GM21528 (cell line): ENCODE data around the gene ABHD17C.

ENCODE experiments used
- ATAC-seq: cut with Tn5 transposase; IDR thresholded peaks from one replicate; pipeline ENCODE4 v1.9.1; 2021; ENCODE audit warnings: mild to moderate bottlenecking, moderate library complexity; ENCODE audit not compliant: unreplicated experiment, low FRiP score

The ABHD17C gene

GRCh38 chr15:80689294-80689693 is 5.8 kb upstream of the ABHD17C start:
- ATAC-seq, result no peak

GRCh38 chr15:80689716-80690115 is 5.4 kb upstream of the ABHD17C start:
- no peak for ATAC-seq

DNA sequence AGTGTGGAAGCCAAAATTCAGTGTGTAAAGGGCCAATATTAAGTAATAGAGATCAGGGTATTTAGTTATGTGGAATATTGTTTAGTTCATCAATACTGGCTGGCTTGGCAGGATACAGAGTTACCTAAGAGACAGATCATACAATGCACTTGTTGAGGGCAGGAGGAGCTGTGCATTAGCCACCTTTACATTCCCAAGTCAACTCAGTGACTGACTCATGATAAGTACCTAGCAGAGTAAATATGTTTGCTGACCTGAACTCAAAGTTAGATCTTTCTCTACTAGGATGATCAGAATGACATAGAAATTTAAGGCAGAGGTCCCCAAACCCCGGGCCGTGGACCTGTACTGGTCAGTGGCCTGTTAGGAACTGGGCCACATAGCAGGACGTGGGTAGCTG is 3.5 kb upstream of the ABHD17C start:
- no peak for ATAC-seq

GRCh38 chr15:80693682-80694610 is 1.2 kb upstream of the ABHD17C start:
- no peak for ATAC-seq

- ATAC-seq, result peak; percentile 50
These were observed 455 bp upstream of the ABHD17C start for GRCh38 chr15:80694611-80695098.

- no peak for ATAC-seq
These were observed 976 bp downstream of the ABHD17C start for GRCh38 chr15:80695911-80696661.

GRCh38 chr15:80697075-80697685 is 2.1 kb downstream of the ABHD17C start:
- ATAC-seq, result no peak

GRCh38 chr15:80698676-80699075 is 3.6 kb downstream of the ABHD17C start:
- ATAC-seq, result no peak

- no peak for ATAC-seq
These were observed 4.9 kb downstream of the ABHD17C start for GRCh38 chr15:80699981-80700380.

DNA sequence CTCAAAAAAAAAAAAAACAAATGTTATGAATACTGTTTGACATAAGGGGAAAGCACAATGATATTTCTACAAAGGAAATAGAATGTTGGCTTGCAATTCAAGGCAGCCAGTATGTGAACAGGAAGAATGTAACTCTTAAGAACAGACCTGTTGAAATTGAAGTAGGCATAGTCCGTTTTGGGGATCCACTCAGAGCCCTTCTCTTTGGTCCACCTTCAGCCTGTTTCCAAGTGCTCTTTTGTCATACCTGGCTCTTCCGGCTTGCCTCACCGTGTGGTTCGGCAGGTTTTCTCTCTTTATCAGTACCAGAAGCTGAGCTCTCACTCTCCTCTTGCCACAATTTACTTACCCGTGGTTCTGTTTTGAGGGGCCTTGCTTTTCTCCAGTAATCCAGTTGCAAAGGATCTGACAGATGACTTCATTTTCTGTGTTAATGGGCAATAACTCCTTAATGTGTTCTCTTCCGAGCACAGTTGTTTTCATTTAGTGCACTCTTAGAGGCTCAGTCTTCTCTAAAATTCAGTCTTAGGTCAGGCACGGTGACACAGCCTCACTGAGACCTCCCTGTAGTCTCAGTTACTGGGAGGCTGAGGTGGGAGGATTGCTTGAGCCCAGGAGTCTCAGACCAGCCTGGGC is 6.7 kb downstream of the ABHD17C start:
- ATAC-seq, result no peak

DNA sequence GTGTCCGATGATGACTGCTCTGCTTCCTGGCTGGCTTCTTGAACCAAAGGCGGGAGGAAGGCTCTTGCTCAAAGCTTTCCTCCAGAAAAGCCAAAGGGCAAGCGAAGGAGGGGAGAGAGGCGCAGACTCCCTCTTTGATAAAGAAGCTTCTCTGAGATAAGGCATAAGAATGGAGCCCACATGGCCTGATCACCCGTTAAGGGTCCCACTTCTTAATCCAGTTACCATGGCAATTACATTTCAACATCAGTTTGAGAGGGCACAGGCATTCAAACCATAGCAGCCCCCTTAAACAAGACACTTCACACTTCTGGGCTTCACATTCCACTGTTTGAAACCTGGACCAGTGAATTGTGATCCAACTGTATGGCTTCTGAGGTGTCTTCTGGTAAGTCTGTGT is 8.0 kb downstream of the ABHD17C start:
- no peak for ATAC-seq

- no peak for ATAC-seq
These were observed 8.9 kb downstream of the ABHD17C start for GRCh38 chr15:80703965-80704364.

DNA sequence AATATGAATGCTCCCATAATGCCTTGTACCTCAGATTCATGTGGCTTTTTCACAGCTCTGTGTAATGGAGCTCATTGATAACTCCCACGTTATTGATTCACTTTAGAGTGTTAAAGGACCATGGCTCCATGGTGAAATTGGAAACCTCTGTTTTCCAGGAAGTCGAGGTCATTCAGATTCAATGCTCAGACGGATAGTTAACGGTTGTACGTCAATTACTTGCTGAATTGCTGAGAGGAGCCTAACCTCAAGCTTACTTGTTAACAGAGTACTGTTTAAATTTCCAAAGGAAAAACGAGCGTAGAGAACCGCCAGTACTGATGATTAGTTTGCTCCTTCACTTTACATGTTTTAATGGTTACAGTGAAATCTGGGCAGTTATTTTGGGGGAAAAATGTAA is 11.1 kb downstream of the ABHD17C start:
- ATAC-seq, result no peak

GRCh38 chr15:80709542-80709941 is 14.4 kb downstream of the ABHD17C start:
- ATAC-seq, result no peak

DNA sequence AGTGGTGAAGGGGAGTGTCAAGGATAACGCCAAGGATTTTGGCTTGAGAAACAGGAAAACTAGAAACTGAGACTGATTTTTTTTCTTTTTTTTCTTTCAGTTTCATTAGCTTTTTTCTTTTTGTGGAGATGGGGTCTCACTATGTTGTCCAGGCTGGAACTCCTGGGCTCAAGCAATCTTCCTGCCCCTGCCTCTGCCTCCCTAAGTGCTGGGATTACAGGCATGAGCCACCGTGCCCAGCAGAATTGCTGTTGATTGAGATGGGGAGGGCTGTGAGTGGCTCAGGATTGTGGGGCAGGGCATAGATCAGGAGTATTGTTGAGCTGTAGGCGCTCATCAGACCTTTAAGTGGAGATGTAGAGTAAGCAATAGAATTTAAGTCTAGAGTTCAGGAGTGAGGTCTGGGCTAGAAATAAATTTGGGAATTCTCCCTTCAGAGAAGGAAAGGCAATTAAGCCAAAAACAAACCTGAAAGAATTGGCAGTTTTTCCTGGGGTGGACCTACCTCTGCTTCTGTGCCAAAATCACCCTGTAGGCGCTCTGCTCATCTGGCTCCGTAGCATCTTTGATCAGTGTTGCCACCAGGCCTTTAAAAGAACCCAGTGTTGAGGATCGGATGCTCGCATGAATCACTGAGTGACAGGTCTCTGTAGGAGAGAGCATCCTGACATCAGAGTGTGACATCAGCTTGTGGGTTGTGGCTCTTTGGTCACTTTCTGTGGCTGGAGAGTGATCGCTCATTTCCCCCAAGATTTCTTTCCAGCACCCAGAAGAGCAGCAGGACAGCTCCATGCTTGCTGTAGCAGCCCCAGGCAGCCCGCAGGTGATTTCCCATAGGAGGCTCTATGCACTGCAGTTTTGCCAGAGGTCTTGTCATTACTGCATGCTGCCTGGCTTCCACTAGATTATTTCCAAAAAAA is 15.8 kb downstream of the ABHD17C start:
- ATAC-seq, result no peak

DNA sequence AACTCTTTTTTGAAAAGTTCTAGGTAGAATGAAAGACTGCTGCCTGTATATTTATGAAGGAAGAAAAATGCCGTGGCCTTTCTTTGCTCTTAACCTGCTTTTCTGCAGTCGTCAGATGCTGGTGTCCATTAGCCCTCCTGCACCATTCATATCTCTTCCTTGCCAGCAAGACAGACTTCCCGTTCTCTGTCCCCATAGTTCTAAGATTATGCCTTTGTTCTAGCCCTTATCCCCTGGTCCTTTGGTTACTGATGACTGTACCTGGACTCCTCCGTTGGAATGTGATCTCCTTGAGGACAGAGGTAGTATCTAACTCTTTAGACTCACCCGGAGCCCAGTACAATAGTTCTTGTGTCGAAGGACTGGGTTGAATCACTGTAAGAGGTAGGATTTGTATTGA is 16.8 kb downstream of the ABHD17C start:
- no peak for ATAC-seq

DNA sequence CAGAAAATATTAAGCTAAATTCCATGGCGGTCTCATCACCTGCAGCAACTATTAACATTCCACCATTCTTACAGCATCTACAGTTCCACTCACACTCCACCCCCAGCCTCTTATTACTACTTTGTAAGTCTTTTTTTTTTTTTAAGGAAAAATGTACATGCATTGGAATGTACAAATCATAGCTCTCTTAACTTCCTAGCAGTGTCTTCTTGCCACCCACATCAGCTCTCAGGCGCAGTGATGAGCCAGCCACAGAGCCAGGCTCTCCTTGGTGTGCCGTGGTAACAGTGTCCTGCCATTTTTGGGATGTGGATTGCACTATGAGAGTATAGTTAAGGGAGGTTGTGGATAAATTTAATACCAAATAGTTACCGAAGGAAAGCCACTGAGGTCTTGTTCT is 17.8 kb downstream of the ABHD17C start:
- ATAC-seq, result no peak

GRCh38 chr15:80721476-80721875 is 26.4 kb downstream of the ABHD17C start:
- no peak for ATAC-seq

DNA sequence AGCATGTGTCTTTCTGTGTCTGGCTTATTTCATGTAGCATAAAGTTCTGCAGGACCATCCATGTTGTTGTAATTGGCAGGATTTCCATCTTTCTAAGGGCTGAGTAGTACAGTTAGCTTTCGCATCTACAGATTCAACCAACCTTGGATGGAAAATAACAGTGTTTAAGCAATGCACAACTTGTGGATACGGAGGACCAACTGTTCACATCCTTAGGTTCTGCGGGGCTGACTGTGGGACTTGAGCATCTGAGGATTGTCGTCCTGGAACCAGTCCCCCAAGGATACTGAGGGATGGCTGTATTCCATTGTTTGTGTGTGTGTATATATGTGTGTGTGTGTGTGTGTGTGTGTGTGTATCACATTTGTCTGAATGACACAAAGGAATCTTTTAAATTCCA is 27.7 kb downstream of the ABHD17C start:
- ATAC-seq, result no peak

- ATAC-seq, result no peak
These were observed 32.1 kb downstream of the ABHD17C start for GRCh38 chr15:80727196-80727595.
